B cell (primary cell): ENCODE data around the gene FAM131B. TPM values are rescaled to one million over a fixed set of nuclear protein-coding genes. Genes with fewer than 3 reads are reported as not detected.

Source experiments
- ATAC-seq: fragments of 200-7000 bp; cut with Tn5 transposase; one replicate; pipeline ENCODE4 v1.10.0; 2021; ENCODE audit warnings: low read depth, mild to moderate bottlenecking, moderate number of reproducible peaks, moderate library complexity
- CTCF ChIA-PET: fragments of 350-600 bp; sonication (Branson Sonifier 250); formaldehyde crosslinking; loops from one replicate; lab custom pipeline; 2021; ENCODE audit warnings: antibody characterized with exemption, inconsistent platforms; lab: Charles Lee
- POLR2A ChIA-PET: fragments of 350-600 bp; sonication (Branson Sonifier 250); formaldehyde crosslinking; loops from one replicate; lab custom pipeline; 2021; ENCODE audit warnings: antibody characterized with exemption; lab: Charles Lee
- DNase-seq: peaks from one replicate; pipeline ENCODE4 v3.0.0; 2013
- H2AFZ ChIP-seq: 2 replicates; pipeline ENCODE4 v1.6.1; 2012; ENCODE audit warnings: mild to moderate bottlenecking, low read depth, low read length; ENCODE audit not compliant: insufficient read depth, poor library complexity, severe bottlenecking
- H3K27ac ChIP-seq, 2 donors: 1 replicate in 1 of 2; 2 replicates in 1 of 2; pipeline ENCODE4 v1.5.1; 2012 to 2013; ENCODE audit warnings: low read length in 2 of 2, mild to moderate bottlenecking in 2 of 2, moderate library complexity in 1 of 2
- H3K27me3 ChIP-seq, 4 experiments: fragments of 200-600 bp in 1 of 4; sonication (generic) in 1 of 4; replicated peaks in 1 of 4; 1 replicate in 2 of 4; 2 replicates in 2 of 4; pipeline versions ENCODE4 v1.6.1 to v1.7.0; 2013 to 2016; ENCODE audit warnings: low read length in 3 of 4, mild to moderate bottlenecking in 2 of 4, mixed read lengths in 1 of 4, moderate library complexity in 1 of 4; ENCODE audit not compliant: insufficient read depth in 4 of 4, control insufficient read depth in 3 of 4; ENCODE audit errors: control extremely low read depth in 1 of 4
- H3K36me3 ChIP-seq, 2 experiments: replicated peaks in 1 of 2; 1 replicate in 1 of 2; 2 replicates in 1 of 2; pipeline versions ENCODE4 v1.6.1 to v1.7.1; 2013; ENCODE audit warnings: low read length in 1 of 2; ENCODE audit not compliant: insufficient read depth in 2 of 2, control insufficient read depth in 1 of 2; ENCODE audit errors: control extremely low read depth in 1 of 2, extremely low read depth in 1 of 2
- H3K4me1 ChIP-seq, 2 donors: fragments of 200-600 bp in 1 of 2; sonication (generic) in 1 of 2; 1 replicate in 1 of 2; 2 replicates in 1 of 2; pipeline versions ENCODE4 v1.5.1 to v1.6.1; 2013 to 2017; ENCODE audit warnings: low read length in 2 of 2; ENCODE audit not compliant: control insufficient read depth in 2 of 2, insufficient read depth in 2 of 2
- H3K4me2 ChIP-seq: replicated peaks from 2 replicates; pipeline ENCODE3; 2012; ENCODE audit warnings: mild to moderate bottlenecking, low read depth, low read length; ENCODE audit not compliant: poor library complexity, severe bottlenecking
- H3K4me3 ChIP-seq, 5 experiments: fragments of 200-600 bp in 1 of 5; sonication (generic) in 1 of 5; 1 replicate in 3 of 5; 2 replicates in 2 of 5; pipeline versions ENCODE4 v1.5.1 to v1.7.0; 2011 to 2016; ENCODE audit warnings: low read length in 4 of 5, mild to moderate bottlenecking in 4 of 5, low read depth in 2 of 5, control low read depth in 1 of 5, moderate library complexity in 1 of 5; ENCODE audit not compliant: insufficient read depth in 1 of 5; ENCODE audit errors: control extremely low read depth in 1 of 5, extremely low read depth in 1 of 5
- H3K79me2 ChIP-seq: fragments of 200-600 bp; sonication (generic); one replicate; pipeline ENCODE4 v1.6.0; 2016; ENCODE audit warnings: low read length; ENCODE audit not compliant: control insufficient read depth, insufficient read depth
- H3K9ac ChIP-seq: fragments of 200-600 bp; sonication (generic); 2 replicates; pipeline ENCODE4 v1.6.1; 2017; ENCODE audit warnings: mild to moderate bottlenecking, low read length, moderate library complexity
- H3K9me3 ChIP-seq, 3 donors: one replicate each; pipeline versions ENCODE4 v1.6.1 to v1.7.1; 2013; ENCODE audit warnings: low read length in 2 of 3; ENCODE audit not compliant: control insufficient read depth in 2 of 3, insufficient read depth in 1 of 3; ENCODE audit errors: control extremely low read depth in 1 of 3
- H4K20me1 ChIP-seq: 2 replicates; pipeline ENCODE4 v1.6.0; 2012; ENCODE audit warnings: mild to moderate bottlenecking, low read length; ENCODE audit not compliant: insufficient read depth, control insufficient read depth, poor library complexity, severe bottlenecking
- H3K27ac Mint-ChIP-seq: one replicate; pipeline ENCODE4 v1.8.0; 2021; ENCODE audit warnings: mixed read lengths
- H3K27me3 Mint-ChIP-seq: one replicate; pipeline ENCODE4 v1.8.0; 2021; ENCODE audit warnings: mixed read lengths
- H3K4me1 Mint-ChIP-seq: one replicate; pipeline ENCODE4 v1.8.0; 2021; ENCODE audit warnings: mixed read lengths
- H3K4me3 Mint-ChIP-seq: one replicate; pipeline ENCODE4 v1.8.0; 2021; ENCODE audit warnings: mixed read lengths
- H3K9me3 Mint-ChIP-seq: one replicate; pipeline ENCODE4 v1.8.0; 2022; ENCODE audit warnings: mixed read lengths; ENCODE audit not compliant: insufficient read depth
- EZH2 ChIP-seq: IDR thresholded peaks from 2 replicates; pipeline ENCODE4 v1.6.1; 2012; ENCODE audit warnings: borderline replicate concordance, low read depth, mild to moderate bottlenecking, moderate library complexity, low read length; ENCODE audit not compliant: insufficient read depth, poor library complexity, severe bottlenecking
- whole genome bisulfite sequencing: methylation state at CpG from one replicate; pipeline ENCODE4 v1.1.5; 2013; ENCODE audit warnings: missing lambda C conversion rate; ENCODE audit not compliant: insufficient coverage; 5-methylcytosine and 5-hydroxymethylcytosine counted together
- intact Hi-C: fragments of 100-400 bp; cut with micrococcal nuclease; formaldehyde crosslinking; loops from one replicate; pipeline ENCODE4 v1.10.0; 2022
- polyA plus RNA-seq: library from polyadenylated mRNA; depleted of rRNA; stranded (reverse); fragments of >200 nt; gene quantifications from 2 replicates; pipeline ENCODE4 v1.2.3, GENCODE V29; 2012
- total RNA-seq, 2 donors: library from RNA; stranded (reverse); fragments of 120-200 nt in 1 of 2; gene quantifications; 1 replicate in 1 of 2; 2 replicates in 1 of 2; pipeline versions ENCODE4 v1.2.3 to v1.2.4, GENCODE V29; 2013 to 2022
- TF ChIP-seq, protein P1 (sequence below): fragments of 200-600 bp; IDR thresholded peaks from one replicate; pipeline ENCODE4 v1.8.0; 2022; ENCODE audit warnings: antibody characterized with exemption, mild to moderate bottlenecking

Gene FAM131B
- total and polyA plus RNA-seq, 2 donors (not counting 1 experiment from before 2014, with no cell fraction given) = 0.05 TPM; not detected in 1

DNA sequence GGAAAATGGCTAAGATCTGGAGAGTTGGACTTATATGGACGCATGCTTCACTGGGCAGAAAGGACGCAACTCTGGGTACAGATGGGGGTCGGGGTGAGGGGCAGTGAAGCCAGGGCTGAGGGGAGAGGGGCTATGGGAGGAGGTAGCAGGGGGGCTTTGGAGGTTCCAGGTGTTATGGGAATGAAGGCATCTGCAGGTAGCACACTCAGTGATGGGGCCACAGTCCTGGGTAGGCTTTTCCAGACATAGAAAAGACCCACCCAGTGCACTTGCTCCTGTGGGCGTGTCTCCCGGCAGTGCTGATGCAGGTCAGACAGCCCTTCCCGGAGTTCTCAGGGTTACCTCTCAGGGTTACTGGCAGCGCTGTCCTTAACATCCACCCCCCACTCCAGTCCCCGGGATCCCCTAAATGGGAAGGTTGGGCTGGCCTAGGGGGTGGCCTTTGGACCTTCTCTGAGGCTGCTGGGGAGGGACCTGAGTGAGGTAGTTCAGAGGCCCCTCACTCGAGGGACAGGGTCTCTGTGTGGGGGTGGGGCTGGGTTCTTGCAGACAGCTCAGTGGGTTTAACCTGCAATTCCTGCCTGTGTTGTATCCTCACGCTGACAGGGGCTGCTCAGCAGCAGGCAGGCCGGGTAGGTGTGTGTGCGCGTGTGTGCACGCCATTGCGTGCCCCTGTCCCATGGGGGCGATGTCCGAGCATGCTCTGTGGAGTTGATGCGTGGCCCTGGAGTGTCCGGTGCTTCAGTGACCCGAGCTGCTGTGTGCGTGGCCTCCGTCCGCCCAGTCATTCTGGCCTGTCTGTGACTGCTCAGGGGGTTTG is 24.9 kb upstream of the FAM131B start:
- no peak overlapping the region for H2AFZ ChIP-seq
- H3K27ac ChIP-seq = no peak overlapping the region
- ChIA-PET CTCF (interaction anchor here (1.9 kb wide), 1 partner anchor 7 kb away, joined by 4 read pairs; no protein-coding TSS in a partner anchor), POLR2A (no interaction called here)
- Mint-ChIP-seq H3K4me1 (no peaks in the 10 kb centered on the region), H3K4me3 (no peak overlapping the region), H3K27me3 (no peaks in the 10 kb centered on the region), H3K27ac (no peak overlapping the region), H3K9me3 (no peaks in the 10 kb centered on the region)
- no peak overlapping the region for H3K9ac ChIP-seq
- H3K79me2 ChIP-seq = no peaks in the 10 kb centered on the region
- H3K27me3 ChIP-seq = no peaks in the 10 kb centered on the region
- no peak overlapping the region for H3K4me2 ChIP-seq
- H4K20me1 ChIP-seq = no peaks in the 10 kb centered on the region
- no peaks in the 10 kb centered on the region for H3K9me3 ChIP-seq
- intact Hi-C loops = no loop called here
- TF ChIP-seq, protein P1, sequence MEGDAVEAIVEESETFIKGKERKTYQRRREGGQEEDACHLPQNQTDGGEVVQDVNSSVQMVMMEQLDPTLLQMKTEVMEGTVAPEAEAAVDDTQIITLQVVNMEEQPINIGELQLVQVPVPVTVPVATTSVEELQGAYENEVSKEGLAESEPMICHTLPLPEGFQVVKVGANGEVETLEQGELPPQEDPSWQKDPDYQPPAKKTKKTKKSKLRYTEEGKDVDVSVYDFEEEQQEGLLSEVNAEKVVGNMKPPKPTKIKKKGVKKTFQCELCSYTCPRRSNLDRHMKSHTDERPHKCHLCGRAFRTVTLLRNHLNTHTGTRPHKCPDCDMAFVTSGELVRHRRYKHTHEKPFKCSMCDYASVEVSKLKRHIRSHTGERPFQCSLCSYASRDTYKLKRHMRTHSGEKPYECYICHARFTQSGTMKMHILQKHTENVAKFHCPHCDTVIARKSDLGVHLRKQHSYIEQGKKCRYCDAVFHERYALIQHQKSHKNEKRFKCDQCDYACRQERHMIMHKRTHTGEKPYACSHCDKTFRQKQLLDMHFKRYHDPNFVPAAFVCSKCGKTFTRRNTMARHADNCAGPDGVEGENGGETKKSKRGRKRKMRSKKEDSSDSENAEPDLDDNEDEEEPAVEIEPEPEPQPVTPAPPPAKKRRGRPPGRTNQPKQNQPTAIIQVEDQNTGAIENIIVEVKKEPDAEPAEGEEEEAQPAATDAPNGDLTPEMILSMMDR = no peak
- DNase-seq (no peak), ATAC-seq (no peak)
- peaks cover 0 to 17% of the 10 kb centered on the region in 2 experiments for H3K36me3 ChIP-seq
- H3K4me1 ChIP-seq = peaks cover 29 to 40% of the 10 kb centered on the region in 2 donors
- WGBS = 96% methylated on average over 20 of the region's 23 CpGs
- no peak overlapping the region for H3K4me3 ChIP-seq

- H3K9me3 Mint-ChIP-seq = no peaks in the 10 kb centered on the region
- ATAC-seq (no peak), DNase-seq (peak; percentile 36)
- H2AFZ ChIP-seq = peak overlapping the region; percentile 54
- H3K27me3 Mint-ChIP-seq = no peaks in the 10 kb centered on the region
- peaks cover 34 to 50% of the 10 kb centered on the region in 2 donors for H3K4me1 ChIP-seq
- 16% methylated on average over 19 of the region's 19 CpGs for WGBS
- H3K4me3 ChIP-seq = no peak overlapping the region
- intact Hi-C loops = no loop called here
- H4K20me1 ChIP-seq = no peaks in the 10 kb centered on the region
- H3K27ac Mint-ChIP-seq = no peak overlapping the region
- no peaks in the 10 kb centered on the region for H3K9me3 ChIP-seq
- TF ChIP-seq EZH2 = no peak
- TF ChIP-seq, protein P1 = no peak
- H3K79me2 ChIP-seq = peaks cover 4% of the 10 kb centered on the region
- H3K4me3 Mint-ChIP-seq = no peak overlapping the region
- H3K4me2 ChIP-seq = peak overlapping the region; percentile 59
- POLR2A ChIA-PET = no interaction called here
- H3K4me1 Mint-ChIP-seq = peaks cover 2% of the 10 kb centered on the region
- no peaks in the 10 kb centered on the region for H3K27me3 ChIP-seq
- peaks cover 0 to 13% of the 10 kb centered on the region in 2 experiments for H3K36me3 ChIP-seq
- CTCF ChIA-PET = interaction anchor here (0.7 to 1.3 kb wide), 4 partner anchors 91 to 285 kb away, joined by 3 to 6 read pairs (median 5); no protein-coding TSS in a partner anchor
- H3K27ac ChIP-seq = no peak overlapping the region
- no peak overlapping the region for H3K9ac ChIP-seq
Observed at GRCh38 chr7:143385891-143386781, 23.6 kb upstream of the FAM131B start.
